NCI-H128 (cell line): ENCODE measurements around the gene CSGALNACT2.
A peak's percentile ranks its signal among the peaks of the same experiment; 100 is the strongest.
"Not testable (repeated sequence)": the region's sequence is repeated elsewhere in the genome, so short reads cannot be mapped to it uniquely, and the experiment has no call there.

Source experiments
- DNase-seq: peaks from one replicate; lab custom pipeline; 2025; ENCODE audit not compliant: unreplicated experiment; lab: John Stamatoyannopoulos, UW

CSGALNACT2 gene

GRCh38 chr10:43138021-43138756 is at the start of gene CSGALNACT2:
TSS of gene CSGALNACT2 (plus strand) at chr10:43138445. CDS start at chr10:43155150, 16,705 bp downstream.
- peak; percentile 17 for DNase-seq

- no peak for DNase-seq
Observed at GRCh38 chr10:43089519-43089918, 48.7 kb upstream of the CSGALNACT2 start.

- no peak for DNase-seq
Observed at GRCh38 chr10:43090188-43090587, 48.1 kb upstream of the CSGALNACT2 start.

- no peak for DNase-seq
Observed at GRCh38 chr10:43090664-43091063, 47.6 kb upstream of the CSGALNACT2 start.

- no peak for DNase-seq
Observed at GRCh38 chr10:43091846-43092245, 46.4 kb upstream of the CSGALNACT2 start.

- no peak for DNase-seq
Observed at GRCh38 chr10:43093423-43094076, 44.7 kb upstream of the CSGALNACT2 start.

GRCh38 chr10:43094085-43094484 is 44.2 kb upstream of the CSGALNACT2 start:
- DNase-seq: no peak

- DNase-seq: not testable (repeated sequence)
Observed at GRCh38 chr10:43099339-43099738, 38.9 kb upstream of the CSGALNACT2 start.

GRCh38 chr10:43099928-43100327 is 38.3 kb upstream of the CSGALNACT2 start:
- DNase-seq: no peak

- DNase-seq: no peak
Observed at GRCh38 chr10:43100366-43100765, 37.9 kb upstream of the CSGALNACT2 start.

GRCh38 chr10:43102063-43102828 is 36.0 kb upstream of the CSGALNACT2 start:
- DNase-seq: no peak

- DNase-seq: peak; percentile 10
Observed at GRCh38 chr10:43105102-43105955, 32.9 kb upstream of the CSGALNACT2 start.

GRCh38 chr10:43105956-43106229 is 32.4 kb upstream of the CSGALNACT2 start:
- no peak for DNase-seq

- no peak for DNase-seq
Observed at GRCh38 chr10:43106256-43107091, 31.8 kb upstream of the CSGALNACT2 start.

GRCh38 chr10:43108951-43109350 is 29.3 kb upstream of the CSGALNACT2 start:
- DNase-seq: no peak

GRCh38 chr10:43109671-43110249 is 28.5 kb upstream of the CSGALNACT2 start:
- no peak for DNase-seq

- DNase-seq: no peak
Observed at GRCh38 chr10:43110338-43111071, 27.7 kb upstream of the CSGALNACT2 start.

GRCh38 chr10:43111101-43111500 is 27.1 kb upstream of the CSGALNACT2 start:
- no peak for DNase-seq

- no peak for DNase-seq
Observed at GRCh38 chr10:43111921-43112607, 26.2 kb upstream of the CSGALNACT2 start.
